Cardiac muscle cell (in vitro differentiated cells and primary cell): Measurements from ENCODE around the gene ATCAY. TPM values are rescaled to one million over a fixed set of nuclear protein-coding genes. Genes with fewer than 3 reads are reported as not detected.

ENCODE experiments used
- DNase-seq, 2 donors: peaks; one replicate each; pipeline versions ENCODE4 v3.0.0 to v3.0.0-alpha.2; 2010 to 2017; ENCODE audit warnings: low read depth in 1 of 2, low spot score in 1 of 2
- H3K27ac ChIP-seq: fragments of 200-600 bp; sonication (generic); 2 replicates; pipeline ENCODE4 v1.5.1; 2016
- H3K27me3 ChIP-seq: fragments of 200-600 bp; sonication (generic); 2 replicates; pipeline ENCODE4 v1.6.0; 2016; ENCODE audit warnings: control low read depth
- H3K36me3 ChIP-seq: fragments of 200-600 bp; sonication (generic); 2 replicates; pipeline ENCODE4 v1.5.1; 2016; ENCODE audit warnings: control low read depth
- H3K4me1 ChIP-seq: fragments of 200-600 bp; sonication (generic); 2 replicates; pipeline ENCODE4 v1.8.1; 2017; ENCODE audit warnings: low read depth, mild to moderate bottlenecking, mixed run types
- H3K4me3 ChIP-seq: fragments of 200-600 bp; sonication (generic); 2 replicates; pipeline ENCODE4 v1.5.1; 2016; ENCODE audit warnings: mild to moderate bottlenecking
- H3K9me3 ChIP-seq: fragments of 200-600 bp; sonication (generic); 2 replicates; pipeline ENCODE4 v1.5.1; 2017; ENCODE audit warnings: low read depth, mild to moderate bottlenecking, control low read depth
- CTCF ChIP-seq: IDR thresholded peaks from 2 replicates; pipeline ENCODE4 v1.5.1; 2012; ENCODE audit warnings: low read depth, mild to moderate bottlenecking, low read length
- polyA plus RNA-seq: library from polyadenylated mRNA; unstranded; fragments of >200 nt; fragmentation: Nextera tagmentation; extraction: Ambion mirVana; gene quantifications from 2 replicates; pipeline ENCODE4 v1.2.1, GENCODE V29; 2016
- total RNA-seq: library from RNA; depleted of rRNA; stranded (reverse); fragments of >200 nt; gene quantifications from 2 replicates; pipeline ENCODE4 v1.2.3, GENCODE V29; 2016

Gene ATCAY
- total and polyA plus RNA-seq, 2 experiments from 2014 or later: 0.15 to 0.29 TPM

GRCh38 chr19:3857449-3858003, 23.0 kb upstream of the ATCAY start:
- peak in 1 of 2 donors; percentile 31 for DNase-seq
- no peak overlapping the region for H3K27ac ChIP-seq
- TF ChIP-seq CTCF: no peak
- no peaks in the 10 kb centered on the region for H3K36me3 ChIP-seq
- no peak overlapping the region for H3K4me3 ChIP-seq
- no peaks in the 10 kb centered on the region for H3K9me3 ChIP-seq
- H3K27me3 ChIP-seq: no peaks in the 10 kb centered on the region
- no peaks in the 10 kb centered on the region for H3K4me1 ChIP-seq

GRCh38 chr19:3860499-3860898, 20.0 kb upstream of the ATCAY start:
- TF ChIP-seq CTCF: no peak
- Histone ChIP-seq H3K27me3 (no peaks in the 10 kb centered on the region), H3K4me3 (no peak overlapping the region), H3K4me1 (no peaks in the 10 kb centered on the region), H3K9me3 (no peaks in the 10 kb centered on the region), H3K36me3 (no peaks in the 10 kb centered on the region), H3K27ac (no peak overlapping the region)
- DNase-seq: no peak

DNA sequence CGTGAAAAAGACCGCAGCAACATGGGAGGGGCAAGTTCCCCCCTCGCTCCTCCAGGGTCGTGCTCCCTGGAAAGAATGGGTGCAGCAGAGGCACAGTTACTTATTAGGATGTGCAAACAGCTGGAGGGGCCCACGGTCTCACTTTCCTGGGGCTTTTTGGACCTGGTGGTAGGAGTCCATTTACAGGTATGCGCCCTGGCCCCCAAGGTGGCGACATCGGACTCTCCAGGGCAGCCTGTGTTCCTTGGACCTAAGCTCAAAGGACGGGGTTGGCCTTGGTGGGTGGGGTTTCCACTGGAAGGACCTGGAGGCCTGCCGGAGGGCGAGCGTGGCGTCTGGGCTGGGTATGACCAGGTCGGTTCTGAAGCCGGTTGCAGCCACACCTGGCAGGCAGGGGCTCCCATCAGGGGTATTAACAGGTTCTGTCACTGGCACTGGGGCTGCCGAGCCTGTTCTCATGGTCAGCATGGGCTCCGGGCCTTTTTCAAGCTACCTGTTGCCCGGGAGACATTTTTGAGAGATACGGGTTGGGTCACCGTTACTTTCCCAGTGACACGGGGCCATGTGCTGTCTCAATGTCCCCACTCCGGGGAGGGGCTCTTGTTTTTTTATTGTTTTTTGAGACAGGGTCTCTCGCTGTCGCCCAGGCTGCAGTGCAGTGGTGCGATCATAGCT, 17.5 kb upstream of the ATCAY start:
- TF ChIP-seq CTCF: no peak
- no peaks in the 10 kb centered on the region for H3K27me3 ChIP-seq
- H3K9me3 ChIP-seq: no peaks in the 10 kb centered on the region
- H3K4me1 ChIP-seq: no peaks in the 10 kb centered on the region
- no peaks in the 10 kb centered on the region for H3K36me3 ChIP-seq
- DNase-seq: no peak
- H3K27ac ChIP-seq: no peak overlapping the region
- H3K4me3 ChIP-seq: no peak overlapping the region

DNA sequence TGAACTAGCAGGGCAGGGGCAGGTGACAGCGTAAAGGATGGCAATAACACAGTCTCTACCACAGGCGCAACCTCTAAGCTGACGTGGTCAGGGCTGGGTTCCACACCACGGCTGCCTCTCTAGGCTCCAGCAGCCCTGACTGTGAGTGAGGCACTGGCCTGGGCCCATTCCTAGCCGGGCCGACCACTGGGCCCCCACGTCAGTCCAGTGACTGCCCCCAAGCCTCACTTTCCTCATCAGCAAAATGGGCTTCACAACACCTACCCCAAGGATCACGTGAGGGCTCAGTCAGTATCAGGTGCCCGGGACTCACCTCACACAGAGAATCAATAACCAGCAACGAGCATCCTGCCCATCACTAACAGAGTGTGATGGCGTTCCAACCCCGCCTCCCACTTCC, 16.8 kb upstream of the ATCAY start:
- no peak overlapping the region for H3K27ac ChIP-seq
- H3K4me1 ChIP-seq: no peaks in the 10 kb centered on the region
- no peak for TF ChIP-seq CTCF
- no peaks in the 10 kb centered on the region for H3K27me3 ChIP-seq
- H3K36me3 ChIP-seq: no peaks in the 10 kb centered on the region
- no peak for DNase-seq
- H3K4me3 ChIP-seq: no peak overlapping the region
- no peaks in the 10 kb centered on the region for H3K9me3 ChIP-seq

GRCh38 chr19:3866910-3867638, 13.4 kb upstream of the ATCAY start:
- Histone ChIP-seq H3K27me3 (no peaks in the 10 kb centered on the region), H3K4me3 (no peak overlapping the region), H3K4me1 (no peaks in the 10 kb centered on the region), H3K9me3 (no peaks in the 10 kb centered on the region), H3K27ac (peak overlapping the region; percentile 23), H3K36me3 (no peaks in the 10 kb centered on the region)
- DNase-seq: no peak
- TF ChIP-seq CTCF: no peak
